H1 (cell line): ENCODE data around the gene PBX1. TPM values are rescaled to one million over a fixed set of nuclear protein-coding genes. Genes with fewer than 3 reads are reported as not detected.

Source experiments
- CTCF ChIA-PET: fragments of 300-600 bp; sonication (Branson Sonifier 250); formaldehyde crosslinking; loops from one replicate; lab custom pipeline; 2021; ENCODE audit not compliant: partially characterized antibody; lab: Charles Lee
- POLR2A ChIA-PET: fragments of 300-600 bp; sonication (Branson Sonifier 250); formaldehyde crosslinking; loops from one replicate; lab custom pipeline; 2021; ENCODE audit warnings: inconsistent platforms; ENCODE audit not compliant: partially characterized antibody; lab: Charles Lee
- DNase-seq, 2 experiments: peaks; one replicate each; pipeline versions ENCODE4 v3.0.0 to v3.0.0-alpha.2; 2010 to 2022; ENCODE audit warnings: low spot score in 2 of 2, low read depth in 1 of 2, mixed read lengths in 1 of 2
- FAIRE-seq: peaks from 2 replicates; lab custom pipeline; 2011; peaks lifted over from hg19 to GRCh38; lab: Jason Lieb, UNC
- H2AFZ ChIP-seq: 2 replicates; pipeline ENCODE4 v1.8.1; 2012; ENCODE audit warnings: low read length, inconsistent platforms
- H2AK5ac ChIP-seq: 2 replicates; pipeline ENCODE4 v1.6.1; 2013; ENCODE audit warnings: low read depth, low read length
- H2BK120ac ChIP-seq: replicated peaks from 2 replicates; pipeline ENCODE3; 2013; ENCODE audit warnings: low read depth, low read length, inconsistent platforms
- H2BK12ac ChIP-seq: 2 replicates; pipeline ENCODE4 v1.6.1; 2013; ENCODE audit warnings: low read depth, low read length
- H2BK15ac ChIP-seq: 2 replicates; pipeline ENCODE4 v1.6.1; 2013; ENCODE audit warnings: low read length
- H2BK20ac ChIP-seq: 2 replicates; pipeline ENCODE4 v1.6.1; 2013; ENCODE audit warnings: low read length
- H2BK5ac ChIP-seq: 2 replicates; pipeline ENCODE4 v1.6.1; 2013; ENCODE audit warnings: low read depth, low read length
- H3K14ac ChIP-seq: 2 replicates; pipeline ENCODE4 v1.6.1; 2013; ENCODE audit warnings: inconsistent platforms; ENCODE audit not compliant: insufficient read length
- H3K18ac ChIP-seq: 2 replicates; pipeline ENCODE4 v1.6.1; 2013; ENCODE audit warnings: low read length; ENCODE audit errors: extremely low read depth
- H3K23ac ChIP-seq: 2 replicates; pipeline ENCODE4 v1.6.1; 2013; ENCODE audit warnings: inconsistent platforms; ENCODE audit not compliant: insufficient read length
- H3K23me2 ChIP-seq: 2 replicates; pipeline ENCODE4 v1.6.1; 2013; ENCODE audit warnings: low read depth, low read length
- H3K27ac ChIP-seq: 2 replicates; pipeline ENCODE4 v1.6.1; 2011; ENCODE audit warnings: low read depth, low read length, inconsistent platforms
- H3K27me3 ChIP-seq, 4 experiments: replicated peaks in 1 of 4; 1 replicate in 1 of 4; 2 replicates in 3 of 4; pipeline versions ENCODE4 v1.6.1 to v1.8.1; 2011 to 2013; ENCODE audit warnings: low read length in 3 of 4, mild to moderate bottlenecking in 3 of 4, inconsistent platforms in 2 of 4, mixed read lengths in 2 of 4, moderate library complexity in 1 of 4; ENCODE audit not compliant: control insufficient read depth in 3 of 4, insufficient read depth in 3 of 4; ENCODE audit errors: extremely low read depth in 1 of 4
- H3K36me3 ChIP-seq, 4 experiments: 2 replicates each; pipeline versions ENCODE4 v1.6.1 to v1.8.1; 2011 to 2013; ENCODE audit warnings: mild to moderate bottlenecking in 4 of 4, low read length in 3 of 4, moderate library complexity in 2 of 4, control low read depth in 1 of 4, inconsistent platforms in 1 of 4; ENCODE audit not compliant: insufficient read depth in 4 of 4, control insufficient read depth in 2 of 4
- H3K4ac ChIP-seq: replicated peaks from 2 replicates; pipeline ENCODE3; 2013; ENCODE audit warnings: low read length, low read depth, mixed read lengths, inconsistent platforms; ENCODE audit not compliant: insufficient read length
- H3K4me1 ChIP-seq, 4 experiments: replicated peaks in 1 of 4; 1 replicate in 1 of 4; 2 replicates in 3 of 4; pipeline versions ENCODE4 v1.6.1 to v1.8.1; 2011 to 2013; ENCODE audit warnings: low read length in 3 of 4, inconsistent platforms in 2 of 4, mixed read lengths in 1 of 4; ENCODE audit not compliant: insufficient read depth in 4 of 4, control insufficient read depth in 3 of 4
- H3K4me2 ChIP-seq, 2 experiments: 2 replicates each; pipeline versions ENCODE4 v1.6.1 to v1.8.1; 2011 to 2013; ENCODE audit warnings: low read depth in 2 of 2, low read length in 2 of 2, control low read depth in 1 of 2, inconsistent platforms in 1 of 2, mild to moderate bottlenecking in 1 of 2; ENCODE audit not compliant: insufficient read depth in 1 of 2
- H3K4me3 ChIP-seq, 4 experiments: fragments of 200-600, 300-600 bp in 1 of 4; sonication (generic), shearing (Covaris generic), sonication (Bioruptor Twin) in 1 of 4; 2 replicates each; pipeline versions ENCODE4 v1.5.1 to v1.8.1; 2011 to 2016; ENCODE audit warnings: low read length in 4 of 4, low read depth in 3 of 4, control low read depth in 2 of 4, inconsistent platforms in 2 of 4, mild to moderate bottlenecking in 2 of 4, mixed read lengths in 1 of 4, moderate library complexity in 1 of 4; ENCODE audit not compliant: insufficient read depth in 2 of 4; ENCODE audit errors: extremely low read depth in 1 of 4
- H3K56ac ChIP-seq: replicated peaks from 2 replicates; pipeline ENCODE3; 2013; ENCODE audit warnings: low read depth, mild to moderate bottlenecking, mixed read lengths, low read length, inconsistent platforms; ENCODE audit not compliant: insufficient read length
- H3K79me1 ChIP-seq: 2 replicates; pipeline ENCODE4 v1.6.1; 2013; ENCODE audit warnings: low read depth, low read length, control low read depth
- H3K79me2 ChIP-seq, 2 experiments: 2 replicates each; pipeline versions ENCODE4 v1.6.1 to v1.8.1; 2012 to 2013; ENCODE audit warnings: low read length in 2 of 2, mild to moderate bottlenecking in 2 of 2, inconsistent platforms in 1 of 2; ENCODE audit not compliant: insufficient read depth in 2 of 2, control insufficient read depth in 1 of 2
- H3K9ac ChIP-seq, 4 experiments: replicated peaks in 1 of 4; 1 replicate in 1 of 4; 2 replicates in 3 of 4; pipeline versions ENCODE4 v1.6.1 to v1.8.1; 2011 to 2013; ENCODE audit warnings: low read depth in 3 of 4, low read length in 3 of 4, control low read depth in 2 of 4, mild to moderate bottlenecking in 2 of 4, moderate library complexity in 2 of 4, inconsistent platforms in 1 of 4; ENCODE audit errors: extremely low read depth in 1 of 4
- H3K9me3 ChIP-seq, 2 experiments: 2 replicates each; pipeline versions ENCODE4 v1.6.1 to v1.8.1; 2012 to 2013; ENCODE audit warnings: mild to moderate bottlenecking in 2 of 2, moderate library complexity in 2 of 2, control low read depth in 1 of 2, inconsistent platforms in 1 of 2, low read depth in 1 of 2, low read length in 1 of 2, mixed read lengths in 1 of 2; ENCODE audit not compliant: insufficient read depth in 2 of 2
- H4K20me1 ChIP-seq, 2 experiments: replicated peaks in 1 of 2; 2 replicates each; pipeline versions ENCODE3 to v1.8.1; 2011 to 2013; ENCODE audit warnings: inconsistent platforms in 2 of 2, low read length in 2 of 2, mild to moderate bottlenecking in 1 of 2; ENCODE audit not compliant: insufficient read depth in 2 of 2, control insufficient read depth in 1 of 2
- H4K5ac ChIP-seq: 2 replicates; pipeline ENCODE4 v1.6.1; 2013; ENCODE audit warnings: low read length, low read depth, mixed read lengths, inconsistent platforms; ENCODE audit not compliant: insufficient read length
- H4K8ac ChIP-seq: 2 replicates; pipeline ENCODE4 v1.8.0; 2013; ENCODE audit warnings: mild to moderate bottlenecking, moderate library complexity, low read length, inconsistent platforms; ENCODE audit not compliant: insufficient read depth; ENCODE audit errors: extremely low read depth
- H4K91ac ChIP-seq: replicated peaks from 2 replicates; pipeline ENCODE3; 2013; ENCODE audit warnings: low read length, mixed read lengths, inconsistent platforms; ENCODE audit not compliant: insufficient read length
- HDAC2 ChIP-seq, 2 experiments: fragments of 300-600 bp in 1 of 2; sonication (generic) in 1 of 2; IDR thresholded peaks; 2 replicates each; pipeline ENCODE4 v1.6.1; 2011 to 2012; ENCODE audit warnings: low read depth in 2 of 2, low read length in 2 of 2, mild to moderate bottlenecking in 2 of 2, moderate library complexity in 2 of 2, borderline replicate concordance in 1 of 2, inconsistent platforms in 1 of 2
- RAD21 ChIP-seq, 2 experiments: IDR thresholded peaks in 1 of 2; conservative IDR thresholded peaks in 1 of 2; 2 replicates each; pipeline ENCODE4 v1.6.1; 2011; ENCODE audit warnings: low read depth in 2 of 2, low read length in 2 of 2, improper control_type of control experiment in 1 of 2, inconsistent platforms in 1 of 2, mild to moderate bottlenecking in 1 of 2, moderate library complexity in 1 of 2
- SP1 ChIP-seq: IDR thresholded peaks from 2 replicates; pipeline ENCODE4 v1.6.1; 2011; ENCODE audit warnings: low read depth, low read length
- USF2 ChIP-seq: IDR thresholded peaks from 2 replicates; pipeline ENCODE4 v1.6.1; 2011; ENCODE audit warnings: low read length, improper control_type of control experiment
- WGBS, 2 experiments: shearing (Covaris generic) in 1 of 2; methylation state at CpG; one replicate each; pipeline versions ENCODE4 v1.1.6 to v1.1.7; 2013 to 2015; ENCODE audit warnings: low lambda C conversion rate in 2 of 2, mixed read lengths in 2 of 2, inconsistent platforms in 1 of 2, low coverage in 1 of 2, missing lambda C conversion rate in 1 of 2; ENCODE audit not compliant: insufficient replicate concordance in 2 of 2, insufficient coverage in 1 of 2, insufficient read length in 1 of 2; ENCODE audit errors: extremely low coverage in 1 of 2, missing lambda C conversion rate in 1 of 2; 5-methylcytosine and 5-hydroxymethylcytosine counted together
- polyA plus RNA-seq, 7 experiments: library from polyadenylated mRNA; depleted of rRNA in 3 of 7; stranded (reverse) in 5 of 7; unstranded in 2 of 7; fragments of >200 nt in 5 of 7; fragments of 200-250 nt in 2 of 7; gene quantifications; 1 replicate in 5 of 7; 2 replicates in 1 of 7; 4 replicates in 1 of 7; pipeline versions ENCODE4 v1.2.1 to v1.2.3, GENCODE V29; 2011 to 2013; ENCODE audit warnings: missing spikeins in 2 of 7, mixed read lengths in 2 of 7
- total RNA-seq: library from RNA; stranded (reverse); fragmentation: NEBNext Ultra II Directional; extraction: Animal tissue kit (Norgen Biotek cat#: 25700); gene quantifications from 2 replicates; pipeline ENCODE4 v1.2.1, GENCODE V29; 2021
- TF ChIP-seq, protein P1 (sequence below), 3 experiments: IDR thresholded peaks; 1 replicate in 2 of 3; 2 replicates in 1 of 3; pipeline versions ENCODE4 v1.5.1 to v1.6.1; 2011; ENCODE audit warnings: low read length in 3 of 3, mild to moderate bottlenecking in 3 of 3, inconsistent platforms in 2 of 3, low read depth in 1 of 3, moderate library complexity in 1 of 3; ENCODE audit not compliant: insufficient read depth in 1 of 3; ENCODE audit errors: control extremely low read depth in 1 of 3

The PBX1 gene
- total and polyA plus RNA-seq, 2 of the 8 experiments (the other 6 are each of a cell fraction or from before 2014, with no cell fraction given), result 87.4 to 124 TPM

DNA sequence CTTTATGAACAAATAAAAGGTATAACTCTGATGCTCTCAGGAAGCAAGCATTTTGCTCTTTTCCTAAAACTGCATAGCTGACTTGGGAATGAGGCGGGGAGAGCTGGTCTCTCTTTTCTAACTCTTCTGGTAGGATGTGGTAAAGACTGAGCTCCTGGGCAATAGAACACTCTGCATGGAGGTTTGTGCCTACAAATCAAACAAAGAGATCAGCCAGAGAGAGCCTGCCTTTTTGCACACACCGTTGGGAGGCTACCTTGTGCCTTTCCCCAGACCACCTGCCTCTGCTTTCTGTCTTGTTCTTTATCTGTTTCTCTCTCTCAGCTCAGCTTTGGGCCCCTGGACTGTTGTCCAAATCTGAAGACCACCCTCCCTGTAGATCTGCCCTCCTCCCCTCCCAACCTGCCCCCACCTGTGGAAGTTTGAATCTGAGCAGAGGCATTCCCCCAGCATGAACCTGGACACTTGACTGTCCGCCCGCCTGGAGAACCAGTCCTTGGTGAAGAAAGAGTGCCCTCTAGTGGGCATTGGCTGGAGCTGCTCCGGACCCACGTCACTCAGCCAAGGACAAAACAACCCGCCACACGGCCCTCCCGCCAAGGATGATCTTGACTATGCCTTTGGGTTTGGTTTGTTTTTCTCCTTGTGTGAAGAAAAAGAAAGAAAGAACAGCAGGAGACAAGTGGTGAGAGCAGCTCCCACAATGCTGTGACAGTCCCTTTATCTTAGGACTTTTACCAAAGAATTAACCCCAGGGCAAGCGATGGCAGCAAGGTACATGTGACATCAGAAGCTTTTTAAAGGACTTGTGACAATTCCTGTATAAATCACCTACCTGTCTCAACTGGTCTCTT, 228.2 kb downstream of the PBX1 start:
- POLR2A ChIA-PET, result interaction anchor here (0.7 to 1.8 kb wide), 3 partner anchors 16 to 162 kb away, joined by 3 to 6 read pairs (median 3); no protein-coding TSS in a partner anchor
- Histone ChIP-seq H4K91ac (no peak overlapping the region), H3K27me3 (no peaks in the 10 kb centered on the region), H3K23me2 (no peaks in the 10 kb centered on the region), H3K4me2 (peak overlapping the region in 1 of 2 experiments; percentile 29; a peak in 3 of 4 replicates), H3K79me2 (peaks cover 3 to 59% of the 10 kb centered on the region in 2 experiments; a peak in 3 of 4 replicates), H3K36me3 (peaks cover 0 to 1% (median under 1%) of the 10 kb centered on the region in 4 experiments; a peak in 4 of 8 replicates), H3K4ac (no peak overlapping the region), H3K9ac (peak overlapping the region in 1 of 4 experiments; percentile 24; a peak in 1 of 7 replicates), H2BK120ac (no peak overlapping the region), H3K18ac (peak overlapping the region; percentile 39; the same call in 1 of the 2 replicates), H4K8ac (no peak overlapping the region), H3K79me1 (no peaks in the 10 kb centered on the region; the same call in 1 of the 2 replicates), H2AFZ (no peak overlapping the region), H3K9me3 (no peaks in the 10 kb centered on the region), H4K5ac (no peak overlapping the region), H3K56ac (no peak overlapping the region), H2BK20ac (no peak overlapping the region), H3K4me1 (peaks cover 0 to 15% (median 5%) of the 10 kb centered on the region in 4 experiments; a peak in 5 of 7 replicates), H3K14ac (no peak overlapping the region), H2BK12ac (no peak overlapping the region), H4K20me1 (peaks cover 4 to 7% of the 10 kb centered on the region in 2 experiments), H3K27ac (peak overlapping the region; percentile 48; the same call in 1 of the 2 replicates), H3K23ac (no peak overlapping the region), H2BK15ac (no peak overlapping the region), H2BK5ac (peak overlapping the region; percentile 50; the same call in 1 of the 2 replicates), H3K4me3 (peak overlapping the region in 1 of 4 experiments; percentile 14; a peak in 1 of 8 replicates), H2AK5ac (no peak overlapping the region)
- CTCF ChIA-PET, result interaction anchor here (0.5 to 10.2 kb wide), 59 partner anchors 9 to 1285 kb away, joined by 3 to 88 read pairs (median 3); no protein-coding TSS in a partner anchor
- peak; percentile 83 for FAIRE-seq
- DNase-seq, result peak; percentile 78 to 89
- WGBS, 2 experiments, result 20% methylated on average over 10 of the region's 10 CpGs; no CpG with 5 or more reads in 1 of the 2 experiments
- TF ChIP-seq, protein P1, sequence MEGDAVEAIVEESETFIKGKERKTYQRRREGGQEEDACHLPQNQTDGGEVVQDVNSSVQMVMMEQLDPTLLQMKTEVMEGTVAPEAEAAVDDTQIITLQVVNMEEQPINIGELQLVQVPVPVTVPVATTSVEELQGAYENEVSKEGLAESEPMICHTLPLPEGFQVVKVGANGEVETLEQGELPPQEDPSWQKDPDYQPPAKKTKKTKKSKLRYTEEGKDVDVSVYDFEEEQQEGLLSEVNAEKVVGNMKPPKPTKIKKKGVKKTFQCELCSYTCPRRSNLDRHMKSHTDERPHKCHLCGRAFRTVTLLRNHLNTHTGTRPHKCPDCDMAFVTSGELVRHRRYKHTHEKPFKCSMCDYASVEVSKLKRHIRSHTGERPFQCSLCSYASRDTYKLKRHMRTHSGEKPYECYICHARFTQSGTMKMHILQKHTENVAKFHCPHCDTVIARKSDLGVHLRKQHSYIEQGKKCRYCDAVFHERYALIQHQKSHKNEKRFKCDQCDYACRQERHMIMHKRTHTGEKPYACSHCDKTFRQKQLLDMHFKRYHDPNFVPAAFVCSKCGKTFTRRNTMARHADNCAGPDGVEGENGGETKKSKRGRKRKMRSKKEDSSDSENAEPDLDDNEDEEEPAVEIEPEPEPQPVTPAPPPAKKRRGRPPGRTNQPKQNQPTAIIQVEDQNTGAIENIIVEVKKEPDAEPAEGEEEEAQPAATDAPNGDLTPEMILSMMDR (IDR thresholded peaks at IDR 0.05; ENCODE audit: control extremely low read depth in 1 of 3, insufficient read depth in 1 of 3, low read depth in 1 of 3, low read length in 3 of 3), result peak; percentile 78 to 93 (median 90)
- TF ChIP-seq SP1, result no peak
- TF ChIP-seq USF2, result no peak
- TF ChIP-seq RAD21 (IDR thresholded peaks at IDR 0.05 in 1 of 2, conservative IDR thresholded peaks at IDR 0.05 in 1 of 2; ENCODE audit: low read depth in 2 of 2, low read length in 2 of 2), result peak; percentile 93
- 0 out of 4 replicates have a peak, but pooled peaks of 1 of the 2 experiments have one; percentile 41 for TF ChIP-seq HDAC2 (IDR thresholded peaks at IDR 0.05; ENCODE audit: borderline replicate concordance in 1 of 2, low read depth in 2 of 2, low read length in 2 of 2)
